ENCODE measurements around the gene ZNF207.

Gene ZNF207

GRCh38 chr17:32327911-32328310 lies 22.0 kb upstream of the ZNF207 start:
- POLR2A ChIA-PET: interaction anchor here (1.0 kb wide), 1 partner anchor 14 kb away, joined by 3 read pairs; the partner anchor contains the start of gene C17orf75
- CTCF ChIA-PET: no interaction called here
- TF ChIP-seq TARDBP (IDR thresholded peaks at IDR 0.05) (no peak), FOXK2 (IDR thresholded peaks at IDR 0.05) (no peak), LEF1 (IDR thresholded peaks at IDR 0.05; ENCODE audit: borderline replicate concordance) (no peak), BHLHE40 (IDR thresholded peaks at IDR 0.05; ENCODE audit: borderline replicate concordance) (no peak), HDGF (IDR thresholded peaks at IDR 0.05; ENCODE audit: borderline replicate concordance) (no peak), L3MBTL2 (conservative IDR thresholded peaks at IDR 0.05) (no peak), SUZ12 (IDR thresholded peaks at IDR 0.05) (no peak), ZNF384 (IDR thresholded peaks at IDR 0.05) (no peak), PKNOX1 (IDR thresholded peaks at IDR 0.05) (no peak), ARNT (IDR thresholded peaks at IDR 0.05) (no peak), FOXA1 (IDR thresholded peaks at IDR 0.05) (no peak), FOXM1 (IDR thresholded peaks at IDR 0.05; ENCODE audit: borderline replicate concordance) (no peak), NFRKB (IDR thresholded peaks at IDR 0.05) (no peak), CTBP1 (IDR thresholded peaks at IDR 0.05; ENCODE audit: borderline replicate concordance) (no peak), SP1 (IDR thresholded peaks at IDR 0.05) (no peak)
- DNase-seq (ENCODE audit: extremely low spot score): no peak

- TF ChIP-seq ARNT (IDR thresholded peaks at IDR 0.05) (no peak), CTBP1 (IDR thresholded peaks at IDR 0.05; ENCODE audit: borderline replicate concordance) (no peak), FOXA1 (IDR thresholded peaks at IDR 0.05) (no peak), SUZ12 (IDR thresholded peaks at IDR 0.05) (no peak), ZNF384 (IDR thresholded peaks at IDR 0.05) (no peak), HDGF (IDR thresholded peaks at IDR 0.05; ENCODE audit: borderline replicate concordance) (no peak), LEF1 (IDR thresholded peaks at IDR 0.05; ENCODE audit: borderline replicate concordance) (no peak), ELF4 (IDR thresholded peaks at IDR 0.05) (no peak), FOXK2 (IDR thresholded peaks at IDR 0.05) (no peak), L3MBTL2 (conservative IDR thresholded peaks at IDR 0.05) (no peak), SP1 (IDR thresholded peaks at IDR 0.05) (no peak), PKNOX1 (IDR thresholded peaks at IDR 0.05) (no peak), TARDBP (IDR thresholded peaks at IDR 0.05) (no peak), FOXM1 (IDR thresholded peaks at IDR 0.05; ENCODE audit: borderline replicate concordance) (no peak), BHLHE40 (IDR thresholded peaks at IDR 0.05; ENCODE audit: borderline replicate concordance) (no peak), NFRKB (IDR thresholded peaks at IDR 0.05) (no peak)
- DNase-seq (ENCODE audit: extremely low spot score): no peak
- ChIA-PET POLR2A (interaction anchor here (0.9 to 1.4 kb wide), 2 partner anchors 9 to 19 kb away, joined by 3 read pairs; no protein-coding TSS in a partner anchor), CTCF (interaction anchor here (0.6 to 0.7 kb wide), 2 partner anchors 178 to 323 kb away, joined by 4 read pairs; partner anchors contain the start of gene LRRC37B)
Observed at GRCh38 chr17:32330147-32330546, 19.8 kb upstream of the ZNF207 start.

- ChIA-PET CTCF (interaction anchor here (0.9 kb wide), 1 partner anchor 78 kb away, joined by 4 read pairs; no protein-coding TSS in a partner anchor), POLR2A (interaction anchor here (0.9 kb wide), 1 partner anchor 8 kb away, joined by 3 read pairs; no protein-coding TSS in a partner anchor)
- no peak for DNase-seq (ENCODE audit: extremely low spot score)
- TF ChIP-seq LEF1 (IDR thresholded peaks at IDR 0.05; ENCODE audit: borderline replicate concordance) (no peak), ZNF384 (IDR thresholded peaks at IDR 0.05) (no peak), FOXM1 (IDR thresholded peaks at IDR 0.05; ENCODE audit: borderline replicate concordance) (no peak), TARDBP (IDR thresholded peaks at IDR 0.05) (no peak), FOXA1 (IDR thresholded peaks at IDR 0.05) (no peak), ARNT (IDR thresholded peaks at IDR 0.05) (no peak), SP1 (IDR thresholded peaks at IDR 0.05) (no peak), PKNOX1 (IDR thresholded peaks at IDR 0.05) (no peak), FOXK2 (IDR thresholded peaks at IDR 0.05) (no peak), L3MBTL2 (conservative IDR thresholded peaks at IDR 0.05) (no peak), NFRKB (IDR thresholded peaks at IDR 0.05) (no peak), SUZ12 (IDR thresholded peaks at IDR 0.05) (no peak), BHLHE40 (IDR thresholded peaks at IDR 0.05; ENCODE audit: borderline replicate concordance) (no peak), ELF4 (IDR thresholded peaks at IDR 0.05) (no peak), HDGF (IDR thresholded peaks at IDR 0.05; ENCODE audit: borderline replicate concordance) (no peak), CTBP1 (IDR thresholded peaks at IDR 0.05; ENCODE audit: borderline replicate concordance) (no peak)
Observed at GRCh38 chr17:32331243-32332040, 18.5 kb upstream of the ZNF207 start.

- TF ChIP-seq LEF1 (IDR thresholded peaks at IDR 0.05; ENCODE audit: borderline replicate concordance) (no peak), SUZ12 (IDR thresholded peaks at IDR 0.05) (no peak), HDGF (IDR thresholded peaks at IDR 0.05; ENCODE audit: borderline replicate concordance) (no peak), PKNOX1 (IDR thresholded peaks at IDR 0.05) (no peak), TARDBP (IDR thresholded peaks at IDR 0.05) (no peak), BHLHE40 (IDR thresholded peaks at IDR 0.05; ENCODE audit: borderline replicate concordance) (no peak), ZNF384 (IDR thresholded peaks at IDR 0.05) (no peak), FOXM1 (IDR thresholded peaks at IDR 0.05; ENCODE audit: borderline replicate concordance) (no peak), FOXA1 (IDR thresholded peaks at IDR 0.05) (no peak), ELF4 (IDR thresholded peaks at IDR 0.05) (no peak), ARNT (IDR thresholded peaks at IDR 0.05) (no peak), L3MBTL2 (conservative IDR thresholded peaks at IDR 0.05) (no peak), CTBP1 (IDR thresholded peaks at IDR 0.05; ENCODE audit: borderline replicate concordance) (no peak), FOXK2 (IDR thresholded peaks at IDR 0.05) (no peak), SP1 (IDR thresholded peaks at IDR 0.05) (no peak), NFRKB (IDR thresholded peaks at IDR 0.05) (no peak)
- ChIA-PET CTCF (no interaction called here), POLR2A (no interaction called here)
Observed at GRCh38 chr17:32333187-32333586, 16.8 kb upstream of the ZNF207 start.

More at GRCh38 chr17:32333187-32333586, 16.8 kb upstream of the ZNF207 start:
- DNase-seq (ENCODE audit: extremely low spot score): no peak

Measured in HEK293T (cell line).